ENCODE data around the gene NGEF.

DNA sequence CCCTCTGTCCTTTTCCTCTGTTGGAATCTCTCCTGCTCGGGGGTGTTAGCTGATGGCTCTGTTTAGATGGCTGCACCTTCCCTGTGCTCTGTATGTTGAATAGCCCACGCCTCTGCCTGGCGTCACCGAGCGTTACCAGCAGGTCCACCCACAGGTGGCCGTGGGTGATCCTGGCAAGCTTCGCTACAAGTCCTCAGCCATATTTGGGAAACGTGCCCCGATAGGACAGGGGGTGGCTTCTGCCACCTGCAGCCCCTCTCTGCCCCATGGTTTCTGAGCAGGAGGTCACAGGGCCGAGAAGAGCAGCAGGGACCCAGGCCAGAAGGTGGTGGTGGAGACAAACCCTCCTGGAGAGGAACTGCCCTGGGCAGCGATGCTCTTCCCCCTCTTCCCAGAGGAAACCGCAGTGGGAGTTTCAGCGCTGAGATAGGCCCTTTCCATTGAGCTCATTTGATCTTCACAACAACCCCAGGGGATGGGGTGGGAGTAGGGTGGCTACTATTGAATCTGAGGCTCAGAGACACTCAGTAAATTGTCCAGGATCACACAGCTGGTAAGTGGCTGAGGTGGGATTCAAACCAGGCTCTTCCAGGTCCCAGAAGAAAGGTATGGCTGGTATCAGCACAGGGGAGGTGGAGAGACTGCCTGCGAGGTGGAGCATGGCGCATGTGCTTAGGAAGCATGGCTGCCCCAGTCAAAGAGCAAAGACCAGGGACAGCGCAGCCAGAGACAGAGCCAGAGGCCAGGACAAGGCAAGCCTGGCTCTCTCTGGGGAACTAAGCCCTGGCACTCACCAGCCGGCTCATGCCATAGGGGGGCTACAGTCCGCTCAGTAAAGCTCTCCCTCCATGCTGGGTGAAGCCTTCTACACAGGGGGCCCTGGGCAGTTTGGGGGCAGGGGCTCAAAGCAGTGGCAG lies 15.0 kb downstream of the NGEF start:
- TF ChIP-seq, protein P1, sequence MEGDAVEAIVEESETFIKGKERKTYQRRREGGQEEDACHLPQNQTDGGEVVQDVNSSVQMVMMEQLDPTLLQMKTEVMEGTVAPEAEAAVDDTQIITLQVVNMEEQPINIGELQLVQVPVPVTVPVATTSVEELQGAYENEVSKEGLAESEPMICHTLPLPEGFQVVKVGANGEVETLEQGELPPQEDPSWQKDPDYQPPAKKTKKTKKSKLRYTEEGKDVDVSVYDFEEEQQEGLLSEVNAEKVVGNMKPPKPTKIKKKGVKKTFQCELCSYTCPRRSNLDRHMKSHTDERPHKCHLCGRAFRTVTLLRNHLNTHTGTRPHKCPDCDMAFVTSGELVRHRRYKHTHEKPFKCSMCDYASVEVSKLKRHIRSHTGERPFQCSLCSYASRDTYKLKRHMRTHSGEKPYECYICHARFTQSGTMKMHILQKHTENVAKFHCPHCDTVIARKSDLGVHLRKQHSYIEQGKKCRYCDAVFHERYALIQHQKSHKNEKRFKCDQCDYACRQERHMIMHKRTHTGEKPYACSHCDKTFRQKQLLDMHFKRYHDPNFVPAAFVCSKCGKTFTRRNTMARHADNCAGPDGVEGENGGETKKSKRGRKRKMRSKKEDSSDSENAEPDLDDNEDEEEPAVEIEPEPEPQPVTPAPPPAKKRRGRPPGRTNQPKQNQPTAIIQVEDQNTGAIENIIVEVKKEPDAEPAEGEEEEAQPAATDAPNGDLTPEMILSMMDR (conservative IDR thresholded peaks at IDR 0.05; ENCODE audit: low read depth, low read length), result no peak
- no peak for TF ChIP-seq EZH2 (IDR thresholded peaks at IDR 0.05; ENCODE audit: low read length, unreplicated experiment)
